CD4-positive, alpha-beta T cell treated with Interleukin-6 at 100 ng/mL for 8 hours (primary cell): ENCODE results near the gene MTCP1.
A peak's percentile ranks its signal among the peaks of the same experiment; 100 is the strongest.

Experiments used
- DNase-seq: peaks from one replicate; pipeline ENCODE4 v3.0.0-alpha.2; 2020; ENCODE audit warnings: mixed read lengths, low spot score

MTCP1 gene

DNA sequence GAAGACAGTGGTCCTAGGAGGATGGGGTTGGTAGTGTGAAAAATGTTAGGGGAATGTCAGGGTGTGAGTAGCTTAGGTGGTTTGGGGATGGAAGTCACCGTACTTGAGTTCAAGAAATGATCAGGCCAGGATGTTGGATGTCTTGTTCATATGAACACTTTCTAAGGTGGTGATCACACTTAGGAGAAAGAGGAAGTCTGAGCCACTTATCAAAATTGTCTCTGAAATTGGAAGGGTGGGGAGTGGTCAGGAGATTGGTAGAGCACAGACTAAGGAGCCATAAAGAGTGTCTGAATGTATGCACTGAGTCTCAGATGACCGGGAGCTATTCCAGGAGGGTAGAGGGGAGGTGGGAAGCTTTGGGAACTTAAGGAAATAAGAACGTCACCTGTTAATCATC lies 17.3 kb downstream of the MTCP1 start:
- no peak for DNase-seq

DNA sequence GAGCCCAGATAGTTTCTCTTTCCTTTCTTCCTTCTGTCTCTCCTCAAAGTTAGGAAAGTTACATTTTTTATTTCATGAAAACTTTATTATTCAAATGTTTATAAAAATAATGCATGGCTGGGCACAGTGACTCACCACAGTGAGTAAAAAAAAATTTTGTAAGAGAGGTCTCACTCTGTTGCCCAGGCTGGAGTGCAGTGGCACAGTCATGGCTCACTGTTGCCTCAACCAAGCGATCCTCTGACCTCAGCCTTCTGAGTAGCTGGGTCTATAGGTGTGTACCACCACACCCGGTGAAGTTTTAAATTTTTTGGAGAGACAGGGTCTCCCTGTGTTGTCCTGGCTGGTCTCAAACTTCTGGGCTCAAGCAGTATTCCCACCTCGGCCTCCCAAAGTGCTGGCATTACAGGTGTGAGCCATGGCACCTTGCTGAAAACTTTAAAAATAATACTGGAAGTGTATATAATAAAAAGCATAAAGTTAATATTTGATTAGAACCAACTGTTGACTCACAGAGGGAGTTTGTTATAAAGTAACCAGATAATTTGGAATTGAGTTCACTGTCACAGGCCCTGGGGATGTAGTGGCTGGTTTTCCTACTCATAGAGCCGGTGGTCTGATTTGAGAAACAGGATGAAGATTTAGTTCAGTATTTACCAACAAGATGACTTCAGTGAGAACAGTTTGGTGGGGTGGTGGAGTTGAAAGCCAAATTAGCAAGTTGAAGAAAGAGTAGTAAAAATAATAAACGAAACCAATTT lies 18.0 kb downstream of the MTCP1 start:
- DNase-seq = no peak

DNA sequence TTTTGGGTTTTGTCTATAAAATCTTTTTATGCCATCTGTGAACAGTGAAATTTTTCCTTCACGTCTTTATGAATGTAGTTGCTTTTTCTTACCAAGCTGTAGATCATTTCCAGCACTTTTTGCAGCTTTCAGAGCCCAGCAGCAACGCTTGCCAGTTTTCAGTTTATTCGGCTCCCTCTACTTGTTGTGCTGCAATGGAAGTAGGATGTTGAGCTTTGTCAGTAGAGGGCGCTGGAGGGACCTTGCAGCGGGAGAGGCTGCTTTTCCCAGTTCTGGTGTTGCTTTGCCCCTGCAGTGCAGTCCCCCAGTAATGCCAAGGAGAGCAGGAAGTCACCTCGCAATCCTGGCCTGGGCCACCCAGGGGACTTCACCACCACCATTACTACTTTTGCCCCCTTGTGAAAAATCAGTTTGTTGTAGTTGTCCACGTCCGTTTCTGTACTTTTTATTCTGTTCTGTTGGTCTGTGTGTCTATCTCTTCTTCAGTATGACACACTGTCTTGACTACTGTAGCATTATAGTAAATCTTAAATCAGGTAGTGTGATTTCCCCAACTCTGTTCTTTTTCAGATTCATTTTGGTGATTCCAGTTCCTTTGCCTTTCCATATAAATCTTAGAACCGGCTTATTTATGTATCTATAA lies 21.8 kb downstream of the MTCP1 start:
- peak; percentile 43 for DNase-seq

DNA sequence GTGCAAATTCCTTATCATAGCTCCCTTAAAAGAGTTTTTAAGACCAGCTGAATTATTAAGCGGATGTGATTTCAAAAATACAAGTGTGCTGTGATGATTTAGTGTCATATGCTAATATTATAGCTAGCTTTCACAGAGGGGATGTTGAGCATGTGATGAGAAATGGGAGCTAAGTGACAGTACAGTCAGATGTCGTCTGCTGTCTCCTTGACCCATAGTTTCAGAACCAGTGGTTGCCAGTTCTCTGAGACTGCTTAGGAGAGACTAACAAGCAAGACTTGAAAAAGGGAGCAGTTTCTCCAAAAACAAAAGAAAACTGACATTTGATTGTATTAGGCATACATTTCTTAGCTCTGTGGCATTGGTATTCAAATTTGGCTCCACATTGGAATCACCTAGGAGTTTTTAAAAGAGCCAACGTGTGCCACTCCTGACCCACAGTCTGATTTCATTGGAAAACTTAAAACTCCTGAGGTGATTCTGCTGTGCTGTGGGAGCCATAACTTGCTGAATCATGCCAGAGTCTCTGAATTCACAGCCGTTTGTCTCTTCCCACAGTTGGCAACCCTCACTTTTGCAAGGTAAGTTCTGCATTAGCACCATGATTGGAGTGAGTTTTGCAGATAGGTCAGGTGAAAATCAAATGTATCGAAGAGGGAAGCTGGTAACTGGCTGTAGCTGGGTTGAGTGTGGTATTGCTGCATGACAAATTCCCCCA lies 24.0 kb downstream of the MTCP1 start:
- DNase-seq = no peak

DNA sequence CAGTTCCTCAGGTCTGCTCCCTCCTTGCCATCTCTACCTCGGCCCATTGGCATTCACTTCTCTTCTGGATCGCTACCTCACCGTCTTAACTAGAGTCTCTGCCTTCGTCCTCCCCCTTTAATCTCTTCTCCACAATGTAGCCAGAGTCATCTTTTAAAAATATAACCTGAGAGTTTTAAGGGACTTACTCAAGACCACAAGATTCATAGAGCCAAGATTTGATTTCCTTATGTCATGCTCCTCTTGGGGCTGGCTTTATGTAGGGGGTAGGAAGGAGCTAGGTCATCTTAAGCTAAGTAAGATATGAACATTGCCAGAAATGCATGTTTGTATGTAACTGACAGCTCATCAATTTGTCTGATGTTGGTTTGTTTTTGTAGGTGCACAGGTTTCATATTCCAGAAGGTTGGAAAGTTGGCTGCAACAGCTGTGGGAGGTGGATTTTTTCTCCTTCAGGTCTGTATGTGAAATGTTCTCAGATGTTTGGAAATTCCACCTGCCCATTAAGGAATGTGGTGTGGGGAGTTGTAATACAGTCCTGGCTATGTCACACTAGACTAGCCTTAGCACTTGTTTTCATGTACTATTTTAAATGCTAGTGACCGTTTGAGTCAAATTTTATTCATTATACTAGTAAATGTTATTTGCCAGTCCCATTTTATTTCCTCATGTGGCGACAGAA lies 24.7 kb downstream of the MTCP1 start:
- DNase-seq = no peak

DNA sequence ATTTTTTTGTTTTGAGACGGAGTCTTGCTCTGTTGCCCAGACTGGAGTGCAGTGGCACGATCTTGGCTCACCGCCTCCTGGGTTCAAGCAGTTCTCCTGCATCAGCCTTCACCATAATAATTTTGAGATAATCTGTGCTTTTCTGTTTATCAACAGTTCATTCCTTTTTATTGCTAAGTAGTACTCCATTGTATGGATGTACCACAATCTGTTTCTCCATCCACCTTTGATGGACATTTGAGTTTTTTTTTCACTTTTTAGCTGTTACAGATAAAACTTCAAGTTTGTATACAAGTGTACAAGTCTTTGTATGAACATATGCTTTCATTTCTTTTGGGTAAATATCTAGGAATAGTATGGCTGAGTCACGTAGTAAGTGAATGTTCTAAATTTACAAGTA lies 35.2 kb downstream of the MTCP1 start:
- DNase-seq = no peak

DNA sequence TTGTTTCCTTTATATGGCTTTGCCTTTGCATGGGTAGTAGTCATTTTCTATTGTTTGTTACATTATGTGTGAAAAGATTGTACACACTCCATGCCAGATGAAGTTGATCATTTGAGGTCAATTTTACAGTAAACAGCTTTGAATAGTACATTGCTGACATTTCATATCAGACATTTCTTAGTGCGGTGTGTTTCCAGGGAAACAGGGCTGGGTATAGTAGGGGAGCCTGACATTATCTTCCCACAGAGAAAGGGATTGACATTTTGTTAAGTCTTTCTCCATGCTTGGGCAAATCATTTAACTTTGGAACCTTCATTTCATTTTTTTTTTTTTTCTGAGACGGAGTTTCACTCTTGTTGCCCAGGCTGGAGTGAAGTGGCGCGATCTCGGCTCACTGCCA lies 39.3 kb downstream of the MTCP1 start:
- DNase-seq = no peak

DNA sequence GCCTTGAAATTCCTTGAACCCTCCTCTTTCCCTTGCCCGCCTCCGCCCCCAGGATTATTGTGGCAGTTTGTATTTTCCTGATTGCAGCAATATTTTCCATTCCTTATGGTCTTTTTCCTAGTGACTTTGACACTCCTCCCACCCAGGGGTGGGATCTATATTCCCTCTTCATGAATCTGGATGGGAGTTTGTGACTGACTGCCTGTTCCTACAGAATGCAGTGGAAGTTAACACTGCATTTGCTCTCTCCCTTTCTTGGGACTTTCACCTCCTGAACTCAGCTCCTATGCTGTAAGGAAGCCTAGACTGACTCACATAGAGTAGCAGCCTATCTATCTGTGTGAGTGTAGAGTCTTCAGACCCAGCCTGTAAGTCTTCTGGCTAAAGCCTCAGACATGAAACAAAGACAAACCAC lies 42.1 kb downstream of the MTCP1 start:
- no peak for DNase-seq

DNA sequence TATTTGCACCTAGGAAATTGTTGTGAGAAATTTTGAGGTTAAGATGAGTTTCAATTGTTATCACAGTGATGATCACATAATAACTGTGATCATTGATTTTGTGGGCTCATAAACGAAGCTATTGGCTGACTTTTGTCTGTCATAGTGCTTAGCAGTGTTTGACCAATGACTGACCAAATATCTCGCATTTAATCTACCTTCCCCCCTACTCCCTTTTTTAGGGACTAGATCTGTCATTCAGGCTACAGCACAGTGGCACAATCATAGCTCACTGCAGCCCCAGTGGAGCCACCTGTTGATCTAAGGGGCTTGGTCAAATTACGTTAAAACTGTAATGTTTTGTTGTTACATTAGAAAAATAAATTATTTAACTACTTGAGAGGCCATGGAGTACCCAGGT lies 42.8 kb downstream of the MTCP1 start:
- DNase-seq = no peak

DNA sequence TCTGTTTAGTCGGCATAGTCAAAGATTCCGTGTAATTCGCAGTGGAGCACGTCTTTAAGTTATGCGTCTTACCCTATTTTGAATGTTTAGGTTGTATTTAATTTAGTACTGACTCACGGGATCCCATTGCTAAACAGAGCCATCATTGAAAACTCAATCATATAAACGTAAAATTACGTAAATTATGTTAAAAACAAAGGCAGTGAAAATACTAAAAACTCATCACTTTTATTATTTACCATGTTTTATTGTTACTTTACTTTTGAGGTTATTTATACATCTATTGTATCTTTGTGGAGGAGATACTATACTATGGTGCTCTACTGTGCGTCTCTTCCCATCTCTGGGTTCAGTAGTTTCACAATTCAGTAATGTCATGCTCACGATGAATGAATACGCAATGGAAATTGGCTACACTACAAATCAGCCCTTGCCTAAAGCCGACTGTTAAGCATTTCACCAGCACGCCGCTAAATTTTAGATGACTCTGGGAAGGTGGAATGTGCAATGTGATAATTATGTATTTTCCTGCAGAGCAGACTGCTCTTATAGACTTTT lies 43.3 kb downstream of the MTCP1 start:
- no peak for DNase-seq

DNA sequence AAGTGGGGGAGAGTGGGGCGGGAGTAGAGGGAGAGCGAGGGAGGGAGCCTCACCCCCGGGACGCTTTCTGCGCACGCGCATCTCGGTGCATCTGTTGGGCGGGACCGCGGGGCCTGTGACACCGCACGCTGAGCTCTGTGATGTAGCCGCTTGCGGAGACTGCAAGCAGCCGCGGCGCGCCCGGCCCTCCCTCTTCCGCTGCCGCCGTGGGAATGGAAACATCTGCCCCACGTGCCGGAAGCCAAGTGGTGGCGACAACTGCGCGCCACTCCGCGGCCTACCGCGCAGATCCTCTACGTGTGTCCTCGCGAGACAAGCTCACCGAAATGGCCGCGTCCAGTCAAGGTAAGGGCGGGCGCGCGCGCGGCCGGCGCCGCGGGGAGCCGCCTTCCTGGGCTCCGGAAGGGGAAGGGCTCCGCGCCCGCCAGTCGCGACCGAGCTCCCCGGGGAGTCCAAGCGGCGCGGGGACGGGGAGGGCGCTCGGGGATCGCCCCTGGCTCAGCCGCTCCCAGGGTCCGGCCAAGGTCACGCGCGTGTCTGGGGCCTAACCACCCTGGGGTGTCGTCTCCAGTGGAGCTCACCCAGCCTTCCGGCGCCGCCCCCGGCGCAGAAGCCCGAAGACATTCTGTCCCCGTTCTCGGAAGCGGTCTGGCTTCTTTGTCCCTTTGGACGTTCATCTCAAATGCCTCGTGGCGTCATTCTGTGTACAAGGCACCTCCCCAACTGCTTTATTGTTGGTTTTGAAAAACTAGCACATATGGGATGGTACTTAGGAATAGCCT lies 44.0 kb downstream of the MTCP1 start, which contains the start of gene FUNDC2:
Gene FUNDC2 (plus strand): TSS at position 118 of the 782 bp plus-strand sequence. CDS start 95 bp downstream, at position 213.
- peak; percentile 94 for DNase-seq

DNA sequence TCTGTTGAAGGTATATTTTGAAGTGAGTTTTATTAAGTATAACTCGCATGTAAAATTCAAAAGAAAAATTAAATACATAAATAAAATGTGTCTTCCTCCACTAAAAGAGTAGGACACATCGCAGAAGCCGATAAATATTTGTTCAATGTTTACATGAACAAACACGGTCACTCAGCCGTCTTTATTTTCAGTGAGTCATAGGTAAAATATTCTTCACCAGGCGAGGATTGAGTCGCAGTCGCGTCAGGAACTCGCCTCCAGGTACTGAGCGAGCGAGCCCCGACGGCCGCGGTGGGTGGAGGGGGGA lies 44.6 kb downstream of the MTCP1 start:
- no peak for DNase-seq

DNA sequence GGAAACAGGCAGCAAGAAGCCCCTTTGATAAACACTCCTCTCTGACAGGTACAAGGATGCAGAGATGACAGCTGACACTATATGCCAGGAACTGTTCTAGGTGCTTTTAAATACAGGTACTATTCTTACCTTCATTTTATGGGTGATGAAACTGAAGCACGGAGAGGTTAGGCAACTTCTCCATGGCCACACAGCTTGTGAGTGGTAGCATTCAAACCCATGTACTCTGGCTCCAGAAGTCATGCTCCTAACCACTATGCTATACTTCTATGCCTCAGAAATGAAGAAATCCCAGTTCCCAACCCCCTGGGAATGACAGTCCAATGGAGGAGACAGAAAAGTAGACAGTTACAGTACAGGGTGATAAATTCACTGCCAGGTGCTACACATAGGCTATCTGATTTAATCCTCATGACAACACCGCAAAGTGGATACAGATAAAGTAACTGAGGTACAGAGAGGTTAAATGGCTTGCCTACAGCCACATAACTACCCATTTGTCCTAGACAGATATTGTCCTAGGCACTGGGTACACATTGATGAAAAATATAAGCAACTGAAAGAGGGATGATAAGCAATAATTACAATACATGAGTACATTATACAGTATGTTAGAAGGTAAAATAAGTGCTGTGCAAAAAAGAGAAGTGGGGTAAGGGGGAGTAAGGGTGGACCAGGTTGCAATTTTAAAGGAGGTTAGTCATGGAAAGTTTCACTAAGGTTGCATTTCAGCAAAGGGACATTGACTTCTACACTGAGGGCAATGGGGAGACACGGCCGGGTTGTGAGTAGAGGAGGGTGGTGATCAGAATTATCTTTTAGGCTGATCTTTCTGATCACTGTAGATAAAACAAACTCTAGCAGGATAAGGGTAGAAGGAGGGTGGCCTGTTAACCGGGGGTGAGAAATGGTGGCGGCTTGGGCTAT lies 46.8 kb downstream of the MTCP1 start:
- DNase-seq = no peak

DNA sequence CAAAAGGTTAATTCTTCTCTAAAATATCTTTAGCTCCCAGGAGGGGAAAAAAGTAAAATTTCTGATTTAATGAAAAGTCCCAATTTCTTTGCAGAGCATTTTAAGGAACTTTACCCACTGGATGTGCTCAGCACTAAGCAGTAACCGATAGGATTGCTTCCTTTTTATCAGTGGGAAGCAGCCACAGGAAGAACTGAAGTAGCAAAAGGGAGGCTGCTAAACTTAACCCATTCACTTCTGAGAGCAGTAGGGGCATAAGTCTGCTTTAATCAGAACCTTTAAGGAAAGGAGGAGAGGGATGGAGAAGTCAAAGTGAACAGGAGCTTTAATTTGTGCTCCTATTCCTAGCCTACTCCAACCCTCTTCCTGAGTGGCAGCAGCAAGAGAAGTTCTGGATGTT lies 48.4 kb downstream of the MTCP1 start, which contains the start of gene F8:
Gene F8 (minus strand): TSS at position 139 of the 400 bp plus-strand sequence. CDS start 171 bp downstream, outside the sequence.
- no peak for DNase-seq

DNA sequence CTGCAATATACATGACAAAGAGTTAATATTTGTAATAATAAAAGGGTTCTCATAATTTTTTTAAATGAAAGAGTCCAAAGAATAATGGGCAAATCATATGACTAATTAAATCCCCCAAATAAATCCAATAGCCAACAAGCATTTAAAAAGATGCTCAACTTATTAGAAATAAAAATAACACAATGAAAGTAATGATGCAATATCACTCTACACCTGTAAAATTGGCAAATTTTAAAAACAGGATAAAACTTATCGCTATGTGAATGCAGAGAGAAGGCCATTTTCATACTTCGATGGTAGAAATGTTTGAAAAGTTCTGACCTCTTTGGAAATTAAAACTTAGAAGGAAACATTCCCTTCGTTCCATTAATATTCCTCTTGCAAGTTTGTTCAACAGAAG lies 50.3 kb downstream of the MTCP1 start:
- no peak for DNase-seq
